ENCODE data around the gene TLK2. TPM values are rescaled to one million over a fixed set of nuclear protein-coding genes. Genes with fewer than 3 reads are reported as not detected.

Gene TLK2
- polyA plus RNA-seq, 1 donor (not counting 4 experiments of a cell fraction or from before 2014, with no cell fraction given), result 33.4 TPM

DNA sequence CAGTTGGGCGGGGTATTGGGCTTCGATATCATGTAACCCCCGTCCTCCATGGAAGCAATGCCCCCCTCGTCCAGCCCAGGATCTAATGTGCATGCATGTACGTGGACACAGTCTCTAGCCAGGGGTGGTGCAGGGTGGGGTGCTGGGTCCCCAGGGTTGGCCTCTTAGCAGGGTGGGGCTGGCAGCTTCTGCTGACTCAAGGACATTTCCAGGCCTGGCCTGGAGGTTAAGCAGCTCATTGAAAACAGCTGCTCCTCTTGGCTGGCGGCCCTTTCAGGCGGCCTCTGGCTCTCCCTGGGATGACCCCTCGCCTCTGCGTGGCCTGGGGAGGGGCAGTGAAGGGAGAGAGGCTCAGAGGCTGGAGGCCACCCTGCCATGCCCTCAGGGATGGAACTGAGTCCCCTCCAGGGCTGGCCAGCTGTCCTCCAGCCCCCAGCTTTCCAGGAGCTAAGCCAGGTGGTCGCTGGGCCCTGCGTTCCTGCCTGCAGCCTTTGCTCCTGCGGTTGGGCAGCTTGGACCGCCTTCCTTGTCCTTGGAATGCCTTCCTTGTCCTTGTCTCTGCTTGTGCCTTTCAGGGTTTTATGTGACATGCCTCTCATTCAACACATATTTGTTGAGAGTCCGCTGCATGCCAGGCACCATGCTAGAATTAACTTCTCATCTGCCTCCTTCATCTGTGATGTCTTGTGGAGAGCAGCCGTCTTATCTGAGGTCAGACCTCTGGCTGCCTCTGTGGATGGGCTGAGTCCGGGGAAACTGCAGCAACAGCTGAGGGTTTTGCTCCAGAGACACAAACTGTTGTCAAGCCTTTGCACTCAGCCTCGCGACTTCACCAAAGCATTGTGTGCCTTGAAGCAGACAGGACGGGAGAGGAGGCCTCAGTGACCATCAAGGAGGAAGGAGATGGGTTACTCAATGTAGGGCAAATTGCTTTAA lies 175.5 kb downstream of the TLK2 start:
- DNase-seq (ENCODE audit: low read depth, low spot score), result no peak
- Histone ChIP-seq H4K20me1 (ENCODE audit: control insufficient read depth, extremely low read depth, insufficient read depth, low read length) (no peaks in the 10 kb centered on the region), H3K4me2 (ENCODE audit: control insufficient read depth, extremely low read depth, insufficient read depth, low read depth, low read length) (no peak overlapping the region), H3K9ac (ENCODE audit: control insufficient read depth, extremely low read depth, insufficient read depth, low read length) (no peak overlapping the region), H3K79me2 (ENCODE audit: control insufficient read depth, insufficient read depth, low read length) (no peaks in the 10 kb centered on the region), H3K4me1 (ENCODE audit: control insufficient read depth, extremely low read depth, insufficient read depth, low read length) (peaks cover 6% of the 10 kb centered on the region), H3K27ac (ENCODE audit: control insufficient read depth, insufficient read depth, low read length) (no peak overlapping the region), H3K27me3 (ENCODE audit: control insufficient read depth, extremely low read depth, insufficient read depth, low read length) (peaks cover 3% of the 10 kb centered on the region), H3K9me3 (ENCODE audit: control insufficient read depth, low read depth, low read length) (no peaks in the 10 kb centered on the region), H3K9me1 (ENCODE audit: control insufficient read depth, extremely low read depth, insufficient read depth, low read length) (no peaks in the 10 kb centered on the region), H2AFZ (ENCODE audit: control insufficient read depth, low read length) (no peak overlapping the region), H3K4me3 (ENCODE audit: control insufficient read depth in 2 of 3, extremely low read depth in 1 of 3, insufficient read depth in 2 of 3, low read depth in 1 of 3, low read length in 3 of 3) (no peak overlapping the region), H3K36me3 (ENCODE audit: control insufficient read depth in 2 of 2, extremely low read depth in 1 of 2, insufficient read depth in 2 of 2, low read length in 2 of 2) (peaks cover 0 to 2% of the 10 kb centered on the region in 2 experiments)
- no peak for TF ChIP-seq EZH2 (IDR thresholded peaks at IDR 0.05; ENCODE audit: low read length)
- TF ChIP-seq, protein P1, sequence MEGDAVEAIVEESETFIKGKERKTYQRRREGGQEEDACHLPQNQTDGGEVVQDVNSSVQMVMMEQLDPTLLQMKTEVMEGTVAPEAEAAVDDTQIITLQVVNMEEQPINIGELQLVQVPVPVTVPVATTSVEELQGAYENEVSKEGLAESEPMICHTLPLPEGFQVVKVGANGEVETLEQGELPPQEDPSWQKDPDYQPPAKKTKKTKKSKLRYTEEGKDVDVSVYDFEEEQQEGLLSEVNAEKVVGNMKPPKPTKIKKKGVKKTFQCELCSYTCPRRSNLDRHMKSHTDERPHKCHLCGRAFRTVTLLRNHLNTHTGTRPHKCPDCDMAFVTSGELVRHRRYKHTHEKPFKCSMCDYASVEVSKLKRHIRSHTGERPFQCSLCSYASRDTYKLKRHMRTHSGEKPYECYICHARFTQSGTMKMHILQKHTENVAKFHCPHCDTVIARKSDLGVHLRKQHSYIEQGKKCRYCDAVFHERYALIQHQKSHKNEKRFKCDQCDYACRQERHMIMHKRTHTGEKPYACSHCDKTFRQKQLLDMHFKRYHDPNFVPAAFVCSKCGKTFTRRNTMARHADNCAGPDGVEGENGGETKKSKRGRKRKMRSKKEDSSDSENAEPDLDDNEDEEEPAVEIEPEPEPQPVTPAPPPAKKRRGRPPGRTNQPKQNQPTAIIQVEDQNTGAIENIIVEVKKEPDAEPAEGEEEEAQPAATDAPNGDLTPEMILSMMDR (optimal IDR thresholded peaks at IDR 0.05 in 1 of 3, IDR thresholded peaks at IDR 0.05 in 1 of 3, conservative IDR thresholded peaks at IDR 0.05 in 1 of 3; ENCODE audit: extremely low read depth in 1 of 3, insufficient read depth in 2 of 3, low read length in 3 of 3), result no peak
- dilution Hi-C loops (cut with MboI; ENCODE audit: extremely low pct_ligation_motif_present, low sequenced_read_pairs), result no loop called here
- no peak for FAIRE-seq

DNA sequence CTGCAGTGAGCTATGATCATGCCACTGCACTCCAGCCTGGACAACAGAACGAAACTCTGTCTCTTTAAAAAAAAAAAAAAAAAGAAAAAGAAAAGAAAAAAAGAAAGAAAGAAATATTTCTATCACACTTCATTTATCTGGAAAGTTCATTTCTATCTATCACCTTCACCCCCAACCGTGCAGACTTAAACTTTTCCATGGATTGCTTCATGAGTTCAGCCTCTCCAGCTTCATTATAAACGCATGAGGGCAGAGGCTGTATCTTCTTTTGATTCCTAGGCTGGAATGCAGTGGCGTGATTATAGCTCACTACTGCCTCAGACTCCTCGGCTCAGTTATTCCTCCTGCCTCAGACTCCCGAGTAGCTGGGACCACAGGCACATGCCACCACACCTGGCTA lies 177.0 kb downstream of the TLK2 start:
- FAIRE-seq, result no peak
- no peaks in the 10 kb centered on the region for H3K79me2 ChIP-seq (ENCODE audit: control insufficient read depth, insufficient read depth, low read length)

More for the DNA sequence above, 177.0 kb downstream of the TLK2 start:
- Histone ChIP-seq H3K36me3 (ENCODE audit: control insufficient read depth in 2 of 2, extremely low read depth in 1 of 2, insufficient read depth in 2 of 2, low read length in 2 of 2) (peaks cover 0 to 2% of the 10 kb centered on the region in 2 experiments), H3K9me3 (ENCODE audit: control insufficient read depth, low read depth, low read length) (no peaks in the 10 kb centered on the region), H3K9ac (ENCODE audit: control insufficient read depth, extremely low read depth, insufficient read depth, low read length) (no peak overlapping the region), H3K4me1 (ENCODE audit: control insufficient read depth, extremely low read depth, insufficient read depth, low read length) (peaks cover 6% of the 10 kb centered on the region), H3K4me3 (ENCODE audit: control insufficient read depth in 2 of 3, extremely low read depth in 1 of 3, insufficient read depth in 2 of 3, low read depth in 1 of 3, low read length in 3 of 3) (no peak overlapping the region), H3K4me2 (ENCODE audit: control insufficient read depth, extremely low read depth, insufficient read depth, low read depth, low read length) (no peak overlapping the region), H4K20me1 (ENCODE audit: control insufficient read depth, extremely low read depth, insufficient read depth, low read length) (no peaks in the 10 kb centered on the region), H3K27me3 (ENCODE audit: control insufficient read depth, extremely low read depth, insufficient read depth, low read length) (no peaks in the 10 kb centered on the region), H2AFZ (ENCODE audit: control insufficient read depth, low read length) (no peak overlapping the region), H3K27ac (ENCODE audit: control insufficient read depth, insufficient read depth, low read length) (no peak overlapping the region), H3K9me1 (ENCODE audit: control insufficient read depth, extremely low read depth, insufficient read depth, low read length) (no peaks in the 10 kb centered on the region)
- dilution Hi-C loops (cut with MboI; ENCODE audit: extremely low pct_ligation_motif_present, low sequenced_read_pairs), result no loop called here
- DNase-seq (ENCODE audit: low read depth, low spot score), result no peak
- TF ChIP-seq EZH2 (IDR thresholded peaks at IDR 0.05; ENCODE audit: low read length), result no peak
- TF ChIP-seq, protein P1 (optimal IDR thresholded peaks at IDR 0.05 in 1 of 3, IDR thresholded peaks at IDR 0.05 in 1 of 3, conservative IDR thresholded peaks at IDR 0.05 in 1 of 3; ENCODE audit: extremely low read depth in 1 of 3, insufficient read depth in 2 of 3, low read length in 3 of 3), result no peak

Measured in keratinocyte (primary cell).